Measurements from ENCODE around the gene GNAS. TPM values are rescaled to one million over a fixed set of nuclear protein-coding genes. Genes with fewer than 3 reads are reported as not detected.

GNAS gene
- polyA plus RNA-seq, 1 donor (not counting 4 experiments of a cell fraction or from before 2014, with no cell fraction given) = 560 TPM

DNA sequence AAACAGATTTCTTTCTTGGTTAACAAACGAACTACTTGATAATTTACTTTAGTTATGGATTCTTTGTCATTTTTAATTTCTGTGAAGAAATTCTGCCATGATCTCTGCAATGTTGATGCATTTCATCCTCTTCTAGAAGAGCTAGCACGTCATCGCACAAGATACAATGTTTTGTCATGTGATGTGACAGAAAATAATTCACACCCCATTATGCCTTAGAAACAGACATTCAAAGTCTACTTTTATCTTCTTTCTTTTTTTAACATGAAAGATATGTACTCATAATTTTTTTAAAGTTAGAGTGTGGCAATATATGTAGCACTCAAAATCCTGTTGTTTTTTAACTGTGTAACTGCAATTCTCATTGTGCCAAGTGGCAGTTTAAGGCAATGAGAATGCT, 89.0 kb downstream of the GNAS start:
- H3K4me1 ChIP-seq (ENCODE audit: control insufficient read depth, extremely low read depth, insufficient read depth, low read length) = no peaks in the 10 kb centered on the region
- no peak overlapping the region for H3K9ac ChIP-seq (ENCODE audit: control insufficient read depth, extremely low read depth, insufficient read depth, low read length)
- dilution Hi-C loops (cut with MboI; ENCODE audit: extremely low pct_ligation_motif_present, low sequenced_read_pairs) = no loop called here
- H3K27ac ChIP-seq (ENCODE audit: control insufficient read depth, insufficient read depth, low read length) = no peak overlapping the region
- no peaks in the 10 kb centered on the region for H3K9me1 ChIP-seq (ENCODE audit: control insufficient read depth, extremely low read depth, insufficient read depth, low read length)
- no peaks in the 10 kb centered on the region for H3K79me2 ChIP-seq (ENCODE audit: control insufficient read depth, insufficient read depth, low read length)
- peaks cover 7% of the 10 kb centered on the region for H3K27me3 ChIP-seq (ENCODE audit: control insufficient read depth, extremely low read depth, insufficient read depth, low read length)
- H3K9me3 ChIP-seq (ENCODE audit: control insufficient read depth, low read depth, low read length) = no peaks in the 10 kb centered on the region
- no peak overlapping the region for H2AFZ ChIP-seq (ENCODE audit: control insufficient read depth, low read length)
- H3K4me2 ChIP-seq (ENCODE audit: control insufficient read depth, extremely low read depth, insufficient read depth, low read depth, low read length) = no peak overlapping the region
- H3K36me3 ChIP-seq (ENCODE audit: control insufficient read depth in 2 of 2, extremely low read depth in 1 of 2, insufficient read depth in 2 of 2, low read length in 2 of 2) = no peaks in the 10 kb centered on the region
- no peak for TF ChIP-seq EZH2 (IDR thresholded peaks at IDR 0.05; ENCODE audit: low read length)
- TF ChIP-seq, protein P1, sequence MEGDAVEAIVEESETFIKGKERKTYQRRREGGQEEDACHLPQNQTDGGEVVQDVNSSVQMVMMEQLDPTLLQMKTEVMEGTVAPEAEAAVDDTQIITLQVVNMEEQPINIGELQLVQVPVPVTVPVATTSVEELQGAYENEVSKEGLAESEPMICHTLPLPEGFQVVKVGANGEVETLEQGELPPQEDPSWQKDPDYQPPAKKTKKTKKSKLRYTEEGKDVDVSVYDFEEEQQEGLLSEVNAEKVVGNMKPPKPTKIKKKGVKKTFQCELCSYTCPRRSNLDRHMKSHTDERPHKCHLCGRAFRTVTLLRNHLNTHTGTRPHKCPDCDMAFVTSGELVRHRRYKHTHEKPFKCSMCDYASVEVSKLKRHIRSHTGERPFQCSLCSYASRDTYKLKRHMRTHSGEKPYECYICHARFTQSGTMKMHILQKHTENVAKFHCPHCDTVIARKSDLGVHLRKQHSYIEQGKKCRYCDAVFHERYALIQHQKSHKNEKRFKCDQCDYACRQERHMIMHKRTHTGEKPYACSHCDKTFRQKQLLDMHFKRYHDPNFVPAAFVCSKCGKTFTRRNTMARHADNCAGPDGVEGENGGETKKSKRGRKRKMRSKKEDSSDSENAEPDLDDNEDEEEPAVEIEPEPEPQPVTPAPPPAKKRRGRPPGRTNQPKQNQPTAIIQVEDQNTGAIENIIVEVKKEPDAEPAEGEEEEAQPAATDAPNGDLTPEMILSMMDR (optimal IDR thresholded peaks at IDR 0.05 in 1 of 3, IDR thresholded peaks at IDR 0.05 in 1 of 3, conservative IDR thresholded peaks at IDR 0.05 in 1 of 3; ENCODE audit: extremely low read depth in 1 of 3, insufficient read depth in 2 of 3, low read length in 3 of 3) = no peak
- no peak for FAIRE-seq
- no peak overlapping the region for H3K4me3 ChIP-seq (ENCODE audit: control insufficient read depth in 2 of 3, extremely low read depth in 1 of 3, insufficient read depth in 2 of 3, low read depth in 1 of 3, low read length in 3 of 3)
- DNase-seq (ENCODE audit: low read depth, low spot score) = no peak
- H4K20me1 ChIP-seq (ENCODE audit: control insufficient read depth, extremely low read depth, insufficient read depth, low read length) = no peaks in the 10 kb centered on the region

DNA sequence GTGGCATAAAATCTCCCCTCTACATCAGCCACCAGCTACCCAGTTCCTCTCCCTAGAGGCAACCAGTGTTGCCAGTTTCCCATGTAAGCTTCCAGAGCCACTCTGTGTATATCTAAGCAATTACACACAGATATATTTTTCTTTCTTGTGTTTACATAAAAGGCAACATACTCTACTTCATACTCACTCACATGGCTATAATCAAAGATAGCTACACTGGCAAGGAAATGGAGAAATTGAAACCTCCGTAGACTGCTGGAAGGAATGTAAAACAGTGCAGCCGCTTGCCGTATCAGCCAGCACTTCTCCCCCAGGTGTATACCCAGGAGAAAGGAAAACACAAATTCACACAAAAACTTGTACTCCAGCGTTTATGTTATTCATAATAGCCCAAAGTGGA, 90.0 kb downstream of the GNAS start:
- H3K27me3 ChIP-seq (ENCODE audit: control insufficient read depth, extremely low read depth, insufficient read depth, low read length) = peaks cover 7% of the 10 kb centered on the region
- no peak overlapping the region for H3K27ac ChIP-seq (ENCODE audit: control insufficient read depth, insufficient read depth, low read length)
- no peaks in the 10 kb centered on the region for H3K4me1 ChIP-seq (ENCODE audit: control insufficient read depth, extremely low read depth, insufficient read depth, low read length)
- H3K4me3 ChIP-seq (ENCODE audit: control insufficient read depth in 2 of 3, extremely low read depth in 1 of 3, insufficient read depth in 2 of 3, low read depth in 1 of 3, low read length in 3 of 3) = no peak overlapping the region
- H3K9me1 ChIP-seq (ENCODE audit: control insufficient read depth, extremely low read depth, insufficient read depth, low read length) = no peaks in the 10 kb centered on the region
- dilution Hi-C loops (cut with MboI; ENCODE audit: extremely low pct_ligation_motif_present, low sequenced_read_pairs) = no loop called here
- H3K9me3 ChIP-seq (ENCODE audit: control insufficient read depth, low read depth, low read length) = no peaks in the 10 kb centered on the region
- H3K36me3 ChIP-seq (ENCODE audit: control insufficient read depth in 2 of 2, extremely low read depth in 1 of 2, insufficient read depth in 2 of 2, low read length in 2 of 2) = no peaks in the 10 kb centered on the region
- no peak for DNase-seq (ENCODE audit: low read depth, low spot score)
- TF ChIP-seq, protein P1 (optimal IDR thresholded peaks at IDR 0.05 in 1 of 3, IDR thresholded peaks at IDR 0.05 in 1 of 3, conservative IDR thresholded peaks at IDR 0.05 in 1 of 3; ENCODE audit: extremely low read depth in 1 of 3, insufficient read depth in 2 of 3, low read length in 3 of 3) = no peak
- no peak for TF ChIP-seq EZH2 (IDR thresholded peaks at IDR 0.05; ENCODE audit: low read length)
- no peak for FAIRE-seq
- H3K9ac ChIP-seq (ENCODE audit: control insufficient read depth, extremely low read depth, insufficient read depth, low read length) = no peak overlapping the region
- H3K4me2 ChIP-seq (ENCODE audit: control insufficient read depth, extremely low read depth, insufficient read depth, low read depth, low read length) = no peak overlapping the region
- no peaks in the 10 kb centered on the region for H4K20me1 ChIP-seq (ENCODE audit: control insufficient read depth, extremely low read depth, insufficient read depth, low read length)
- H3K79me2 ChIP-seq (ENCODE audit: control insufficient read depth, insufficient read depth, low read length) = no peaks in the 10 kb centered on the region
- no peak overlapping the region for H2AFZ ChIP-seq (ENCODE audit: control insufficient read depth, low read length)

Measured in keratinocyte (primary cell).